Heart right ventricle (tissue), 16 donors: ENCODE data around the gene TEX36. TPM values are rescaled to one million over a fixed set of nuclear protein-coding genes. Genes with fewer than 3 reads are reported as not detected.

Experiments
- ATAC-seq, 8 donors: fragments of 200-7000 bp; cut with Tn5 transposase; one replicate each; pipeline ENCODE4 v1.9.1; 2020; ENCODE audit warnings: mild to moderate bottlenecking in 8 of 8, moderate library complexity in 8 of 8, moderate number of reproducible peaks in 1 of 8
- DNase-seq, 2 donors: peaks; one replicate each; pipeline ENCODE4 v3.0.0-alpha.2; 2020
- H3K27ac ChIP-seq, 10 donors: fragments of 200-600 bp; sonication (generic) in 2 of 10; one replicate each; pipeline versions ENCODE4 v1.5.0 to v1.8.0; 2020 to 2022; ENCODE audit warnings: mild to moderate bottlenecking in 3 of 10
- H3K27me3 ChIP-seq, 7 donors: fragments of 200-600 bp; one replicate each; pipeline ENCODE4 v1.8.0; 2021 to 2022; ENCODE audit warnings: mild to moderate bottlenecking in 2 of 7
- H3K36me3 ChIP-seq, 9 donors: fragments of 200-600 bp; sonication (generic) in 1 of 9; one replicate each; pipeline versions ENCODE4 v1.5.0 to v1.8.0; 2020 to 2022; ENCODE audit warnings: mild to moderate bottlenecking in 2 of 9
- H3K4me1 ChIP-seq, 9 donors: fragments of 200-600 bp; sonication (generic) in 1 of 9; one replicate each; pipeline versions ENCODE4 v1.5.0 to v1.8.0; 2020 to 2022; ENCODE audit warnings: mild to moderate bottlenecking in 4 of 9
- H3K4me3 ChIP-seq, 10 donors: fragments of 200-600 bp; sonication (generic) in 2 of 10; one replicate each; pipeline versions ENCODE4 v1.5.0 to v1.8.0; 2020 to 2022; ENCODE audit warnings: mild to moderate bottlenecking in 7 of 10, moderate library complexity in 2 of 10
- H3K9me3 ChIP-seq, 11 donors: fragments of 200-600 bp in 10 of 11; sonication (generic) in 2 of 11; one replicate each; pipeline versions ENCODE4 v1.5.0 to v1.8.0; 2013 to 2022; ENCODE audit warnings: mild to moderate bottlenecking in 2 of 11, control low read depth in 1 of 11, moderate library complexity in 1 of 11
- WGBS, 2 donors: extraction: QIAGEN DNeasy Blood & Tissue Kit; methylation state at CpG; one replicate each; pipeline ENCODE4 v1.1.7; 2013; ENCODE audit warnings: inconsistent platforms in 1 of 2; 5-methylcytosine and 5-hydroxymethylcytosine counted together
- intact Hi-C, 10 donors: fragments of 100-400 bp; cut with DNase I; formaldehyde crosslinking; loops; one replicate each; pipeline versions ENCODE4 v1.11.1 to v1.14.2; 2022
- polyA plus RNA-seq, 2 donors: library from polyadenylated mRNA; stranded (reverse); fragments of 200-250 nt; gene quantifications; one replicate each; pipeline ENCODE4 v1.2.3, GENCODE V29; 2013
- total RNA-seq, 10 donors: library from RNA; stranded (reverse); fragmentation: NEBNext Ultra II Directional in 3 of 10; extraction: Animal tissue kit (Norgen Biotek cat#: 25700) in 3 of 10; gene quantifications; one replicate each; pipeline versions ENCODE4 v1.2.1 to v1.2.4, GENCODE V29; 2021 to 2023
- TF ChIP-seq, protein P1 (sequence below), 9 donors: fragments of 200-600 bp; sonication (generic) in 2 of 9; IDR thresholded peaks; one replicate each; pipeline versions ENCODE4 v1.5.0 to v1.8.0; 2021 to 2022; ENCODE audit warnings: antibody characterized with exemption in 9 of 9, mild to moderate bottlenecking in 5 of 9, moderate library complexity in 1 of 9
- donor health status: Arrhythmogenic right ventricular cardiomyopathy.
- donor health status: ischemic (EF 13 %, LVEDD 7.1; RV severe dilation, severe dysfunction).
- donor health status: healthy with polysubstance abuse.
- donor health status: DM: no; HTN: yes; CAD: no.
- donor health status: DM: no; HTN: no; CAD: no.
- donor health status: ischemic (EF 25% LVEDD 6.9; RV normal size, moderate dysfunction).
- donor health status: ischemic (EF 25% LVEDD 5.7; RV mildly dilated, moderate dysfunction).
- donor health status: healthy.
- donor health status: DM: yes; HTN: yes; CAD: no.
- donor health status: Ischemic cardiomyopathy.
- donor health status: ischemic (EF 35%, LVEDD 5.7; RV mildly dilated, moderate dysfunction).
- donor health status: nonischemic (EF 11% LVEDD 7.7; RV severe dilation, severe dysfunction).
- donor health status: DM: yes; HTN: yes; CAD: no.
- donor health status: PGD.
- donor health status: ischemic (EF 29% LVEDD 5.4; RV normal size, mild dysfunction).
- donor health status: nonischemic (EF 23%, LVEDD 6.1; RV moderate dilation, normal function).

TEX36 gene
- total and polyA plus RNA-seq, 12 donors: not detected

DNA sequence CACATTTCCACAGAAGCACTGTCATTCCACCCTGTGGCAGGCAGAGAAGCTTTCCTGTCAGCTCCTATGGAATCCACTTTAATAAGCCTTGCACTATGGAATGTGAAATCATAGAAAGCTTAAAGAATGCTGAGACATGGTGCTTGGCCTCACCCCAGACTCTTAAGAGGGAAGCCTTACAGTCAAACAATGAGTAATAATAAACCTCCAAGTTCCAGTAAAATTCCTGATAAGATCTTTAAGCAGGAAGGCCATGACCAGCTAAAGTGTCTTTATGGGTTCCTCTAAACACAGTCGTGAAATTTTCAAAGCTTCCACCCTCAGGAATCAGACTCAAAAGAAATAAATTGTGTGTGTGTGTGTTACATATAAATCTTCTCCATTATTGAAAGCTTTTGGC, 11.9 kb upstream of the TEX36 start:
- Histone ChIP-seq H3K4me1 (no peaks in the 10 kb centered on the region), H3K4me3 (no peak overlapping the region), H3K27ac (no peak overlapping the region), H3K9me3 (no peaks in the 10 kb centered on the region), H3K27me3 (peaks cover 0 to 10% (median 3%) of the 10 kb centered on the region in 7 donors), H3K36me3 (no peaks in the 10 kb centered on the region)
- ATAC-seq (no peak), DNase-seq (no peak)
- intact Hi-C loops: no loop called here
- TF ChIP-seq, protein P1, sequence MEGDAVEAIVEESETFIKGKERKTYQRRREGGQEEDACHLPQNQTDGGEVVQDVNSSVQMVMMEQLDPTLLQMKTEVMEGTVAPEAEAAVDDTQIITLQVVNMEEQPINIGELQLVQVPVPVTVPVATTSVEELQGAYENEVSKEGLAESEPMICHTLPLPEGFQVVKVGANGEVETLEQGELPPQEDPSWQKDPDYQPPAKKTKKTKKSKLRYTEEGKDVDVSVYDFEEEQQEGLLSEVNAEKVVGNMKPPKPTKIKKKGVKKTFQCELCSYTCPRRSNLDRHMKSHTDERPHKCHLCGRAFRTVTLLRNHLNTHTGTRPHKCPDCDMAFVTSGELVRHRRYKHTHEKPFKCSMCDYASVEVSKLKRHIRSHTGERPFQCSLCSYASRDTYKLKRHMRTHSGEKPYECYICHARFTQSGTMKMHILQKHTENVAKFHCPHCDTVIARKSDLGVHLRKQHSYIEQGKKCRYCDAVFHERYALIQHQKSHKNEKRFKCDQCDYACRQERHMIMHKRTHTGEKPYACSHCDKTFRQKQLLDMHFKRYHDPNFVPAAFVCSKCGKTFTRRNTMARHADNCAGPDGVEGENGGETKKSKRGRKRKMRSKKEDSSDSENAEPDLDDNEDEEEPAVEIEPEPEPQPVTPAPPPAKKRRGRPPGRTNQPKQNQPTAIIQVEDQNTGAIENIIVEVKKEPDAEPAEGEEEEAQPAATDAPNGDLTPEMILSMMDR (IDR thresholded peaks at IDR 0.05): no peak
- WGBS, 2 donors: 38 to 44% methylated on average over 1 of the region's 1 CpG

DNA sequence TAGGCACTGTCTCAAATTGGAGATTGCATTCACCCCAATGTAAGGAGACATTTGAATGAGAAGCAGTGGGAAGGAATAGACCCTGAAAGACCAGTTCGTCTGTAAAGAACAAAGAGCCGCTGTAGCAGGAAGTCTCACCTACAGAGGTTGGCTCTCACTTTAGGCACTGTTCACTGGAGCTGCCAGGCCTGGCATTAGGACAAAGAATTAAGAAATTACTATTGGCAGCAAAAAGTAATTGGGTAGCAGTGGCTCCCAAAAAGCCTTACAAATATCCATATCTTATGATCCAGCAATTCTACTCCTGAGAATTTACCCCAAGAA, 10.5 kb upstream of the TEX36 start:
- 76 to 84% methylated on average over 2 of the region's 2 CpGs for WGBS, 2 donors
- ATAC-seq (no peak), DNase-seq (no peak)
- intact Hi-C loops: no loop called here
- no peaks in the 10 kb centered on the region for H3K36me3 ChIP-seq
- H3K9me3 ChIP-seq: no peaks in the 10 kb centered on the region
- H3K27me3 ChIP-seq: peaks cover 0 to 10% (median 4%) of the 10 kb centered on the region in 7 donors
- H3K4me3 ChIP-seq: no peak overlapping the region
- TF ChIP-seq, protein P1 (IDR thresholded peaks at IDR 0.05): no peak
- no peak overlapping the region for H3K27ac ChIP-seq
- no peaks in the 10 kb centered on the region for H3K4me1 ChIP-seq

DNA sequence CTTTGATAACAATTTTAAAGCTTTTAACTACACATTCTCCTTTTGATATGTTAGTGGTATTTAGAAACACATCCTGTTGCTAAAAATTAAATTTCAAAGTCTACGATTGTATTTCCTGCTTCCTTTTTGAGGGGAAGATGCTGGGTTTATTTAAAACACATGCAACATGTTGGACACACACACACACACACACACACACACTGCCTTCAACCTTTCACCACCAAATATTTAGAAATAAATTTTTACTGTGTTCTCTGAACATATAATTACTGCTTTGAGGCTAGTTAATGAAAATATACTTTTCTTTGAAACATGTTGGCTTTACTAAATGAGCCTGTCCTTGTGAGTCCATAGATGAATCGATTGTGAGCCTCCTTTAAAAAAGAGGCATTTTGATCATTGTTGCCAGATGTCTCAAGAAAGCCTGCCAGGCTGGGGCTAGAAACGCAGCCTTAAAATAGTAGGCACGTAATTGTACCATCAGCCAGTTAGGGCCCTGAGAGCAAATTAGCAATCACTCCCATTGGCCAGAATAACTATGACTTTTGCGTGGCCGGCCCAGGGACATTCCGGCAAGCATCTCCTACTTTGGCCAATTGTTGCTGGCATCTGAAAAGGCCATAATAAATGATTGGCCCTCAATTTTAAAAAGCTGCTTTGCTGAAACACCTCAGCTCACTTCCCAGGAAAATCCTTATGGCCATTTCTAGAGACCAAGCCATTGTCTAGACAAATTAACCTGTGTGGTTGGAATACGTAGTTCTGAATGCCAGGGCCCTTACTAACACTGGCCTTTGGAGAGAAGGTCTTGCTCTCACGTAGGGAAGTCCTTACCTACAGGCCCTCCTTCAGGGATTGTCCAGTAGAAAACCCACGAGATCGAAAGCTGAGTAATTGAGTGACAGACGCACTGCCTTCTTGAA, 9.9 kb upstream of the TEX36 start:
- Histone ChIP-seq H3K9me3 (no peaks in the 10 kb centered on the region), H3K27me3 (peaks cover 0 to 10% (median 4%) of the 10 kb centered on the region in 7 donors), H3K36me3 (no peaks in the 10 kb centered on the region), H3K4me1 (no peaks in the 10 kb centered on the region), H3K4me3 (no peak overlapping the region), H3K27ac (no peak overlapping the region)
- no peak for DNase-seq
- 82 to 85% methylated on average over 12 of the region's 12 CpGs for WGBS, 2 donors
- intact Hi-C loops: no loop called here
- TF ChIP-seq, protein P1 (IDR thresholded peaks at IDR 0.05): no peak
- ATAC-seq: no peak

DNA sequence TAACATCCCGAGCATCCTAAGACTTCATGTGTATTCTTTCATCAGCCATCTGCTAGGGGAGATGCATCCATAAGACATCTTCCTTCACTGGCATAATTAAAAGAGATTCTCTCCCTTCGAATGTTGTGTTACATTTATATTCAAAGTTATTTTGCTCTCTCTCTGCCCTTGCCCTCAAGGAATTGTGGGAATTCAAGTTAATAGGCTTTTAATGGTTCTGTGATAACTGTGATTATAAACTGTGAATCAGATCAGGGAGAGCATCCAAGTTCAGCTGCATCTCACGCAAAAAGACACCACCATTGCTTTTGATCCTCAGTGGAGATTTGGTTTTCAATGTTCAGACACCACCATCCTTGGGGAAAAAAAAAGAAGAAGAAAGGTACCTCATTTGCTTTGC, 9.2 kb upstream of the TEX36 start:
- H3K4me3 ChIP-seq: no peak overlapping the region
- TF ChIP-seq, protein P1 (IDR thresholded peaks at IDR 0.05): no peak
- WGBS, 2 donors: 50 to 61% methylated on average over 3 of the region's 3 CpGs
- no peaks in the 10 kb centered on the region for H3K36me3 ChIP-seq
- H3K9me3 ChIP-seq: no peaks in the 10 kb centered on the region
- H3K4me1 ChIP-seq: no peaks in the 10 kb centered on the region
- no peak for ATAC-seq
- no peak for DNase-seq
- no peak overlapping the region for H3K27ac ChIP-seq
- peaks cover 0 to 11% (median 4%) of the 10 kb centered on the region in 7 donors for H3K27me3 ChIP-seq
- intact Hi-C loops: no loop called here
